CD4-positive, CD25-positive, alpha-beta regulatory T cell (primary cell): Measurements from ENCODE around the gene TAB3. TPM values are rescaled to one million over a fixed set of nuclear protein-coding genes. Genes with fewer than 3 reads are reported as not detected.

Source experiments
- ATAC-seq, 2 donors: fragments of 150-1000 bp; cut with Tn5 transposase; one replicate each; pipeline ENCODE4 v1.10.0; 2021; ENCODE audit warnings: low read depth in 2 of 2, moderate number of reproducible peaks in 2 of 2, moderate library complexity in 1 of 2
- DNase-seq, 3 donors: peaks; one replicate each; pipeline versions ENCODE4 v3.0.0 to v3.0.0-alpha.2; 2012 to 2022; ENCODE audit warnings: mixed read lengths in 1 of 3
- H3K27ac ChIP-seq: one replicate; pipeline ENCODE4 v1.7.0; 2013; ENCODE audit warnings: mild to moderate bottlenecking, low read length; ENCODE audit not compliant: insufficient read depth, poor library complexity, severe bottlenecking
- H3K27me3 ChIP-seq: one replicate; pipeline ENCODE4 v1.7.0; 2013; ENCODE audit warnings: low read length; ENCODE audit not compliant: control insufficient read depth, insufficient read depth
- H3K36me3 ChIP-seq: one replicate; pipeline ENCODE4 v1.7.0; 2013; ENCODE audit warnings: mild to moderate bottlenecking, low read length, moderate library complexity; ENCODE audit not compliant: control insufficient read depth, insufficient read depth
- H3K4me1 ChIP-seq: 2 replicates; pipeline ENCODE4 v1.7.0; 2013; ENCODE audit warnings: mild to moderate bottlenecking, low read length; ENCODE audit not compliant: insufficient read depth, control insufficient read depth, poor library complexity, severe bottlenecking
- H3K4me3 ChIP-seq: one replicate; pipeline ENCODE4 v1.7.0; 2013; ENCODE audit warnings: low read depth, mild to moderate bottlenecking, low read length, moderate library complexity
- H3K9me3 ChIP-seq, 2 experiments: 1 replicate in 1 of 2; 2 replicates in 1 of 2; pipeline ENCODE4 v1.7.0; 2013; ENCODE audit warnings: low read length in 2 of 2, mild to moderate bottlenecking in 1 of 2, moderate library complexity in 1 of 2; ENCODE audit not compliant: control insufficient read depth in 2 of 2
- H3K27ac Mint-ChIP-seq, 3 donors: one replicate each; pipeline ENCODE4 v1.8.0; 2020 to 2022; ENCODE audit warnings: mild to moderate bottlenecking in 3 of 3, mixed read lengths in 3 of 3, moderate library complexity in 2 of 3
- H3K27me3 Mint-ChIP-seq: one replicate; pipeline ENCODE4 v1.8.0; 2022; ENCODE audit warnings: mild to moderate bottlenecking, mixed read lengths
- H3K36me3 Mint-ChIP-seq: one replicate; pipeline ENCODE4 v1.8.0; 2020; ENCODE audit warnings: mixed read lengths
- H3K4me1 Mint-ChIP-seq, 4 donors: one replicate each; pipeline ENCODE4 v1.8.0; 2020 to 2022; ENCODE audit warnings: mixed read lengths in 4 of 4, mild to moderate bottlenecking in 1 of 4
- H3K4me3 Mint-ChIP-seq, 4 donors: one replicate each; pipeline ENCODE4 v1.8.0; 2020 to 2022; ENCODE audit warnings: mild to moderate bottlenecking in 4 of 4, mixed read lengths in 4 of 4, moderate library complexity in 3 of 4
- H3K9me3 Mint-ChIP-seq, 7 donors: one replicate each; pipeline ENCODE4 v1.8.0; 2020 to 2022; ENCODE audit warnings: mixed read lengths in 7 of 7, mild to moderate bottlenecking in 3 of 7, moderate library complexity in 2 of 7
- polyA plus RNA-seq, 4 donors: library from polyadenylated mRNA; unstranded; fragments of 300-500 nt; fragmentation: Illumina TruSeq; gene quantifications; one replicate each; pipeline ENCODE4 v1.2.3, GENCODE V29; 2021
- total RNA-seq: library from RNA; stranded (reverse); gene quantifications from one replicate; pipeline ENCODE4 v1.2.3, GENCODE V29; 2022

TAB3 gene
- total and polyA plus RNA-seq, 5 donors from 2014 or later = 3.4 to 33.5 (median 6.3) TPM

DNA sequence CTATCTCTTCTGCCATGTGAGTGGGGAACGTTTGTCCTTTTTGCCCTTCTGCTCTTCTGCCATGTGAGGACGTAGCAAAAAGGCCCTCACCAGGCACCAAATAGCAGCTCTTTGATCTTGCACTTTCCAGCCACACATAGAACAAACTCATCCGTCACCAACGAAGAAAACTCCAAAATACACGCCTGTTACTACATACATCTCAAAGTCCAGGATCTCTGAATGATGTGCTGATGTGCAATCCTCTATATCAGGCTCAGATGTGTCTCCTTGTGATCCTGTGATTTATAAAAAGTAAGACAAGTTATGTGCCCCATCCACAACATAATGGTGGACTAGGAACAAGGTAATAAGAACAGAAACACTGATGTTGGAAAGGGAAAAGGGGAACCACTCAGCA is 9.8 kb upstream of the TAB3 start:
- H3K27ac Mint-ChIP-seq = no peak overlapping the region
- no peaks in the 10 kb centered on the region for H3K27me3 Mint-ChIP-seq
- Histone ChIP-seq H3K9me3 (no peaks in the 10 kb centered on the region), H3K36me3 (no peaks in the 10 kb centered on the region), H3K4me1 (no peaks in the 10 kb centered on the region), H3K4me3 (no peak overlapping the region), H3K27me3 (no peaks in the 10 kb centered on the region), H3K27ac (no peak overlapping the region)
- DNase-seq (no peak), ATAC-seq (no peak)
- H3K4me3 Mint-ChIP-seq = no peak overlapping the region
- no peaks in the 10 kb centered on the region for H3K36me3 Mint-ChIP-seq
- peaks cover 0 to 4% (median 0%) of the 10 kb centered on the region in 7 donors for H3K9me3 Mint-ChIP-seq
- H3K4me1 Mint-ChIP-seq = peaks cover 0 to 4% (median 0%) of the 10 kb centered on the region in 4 donors

DNA sequence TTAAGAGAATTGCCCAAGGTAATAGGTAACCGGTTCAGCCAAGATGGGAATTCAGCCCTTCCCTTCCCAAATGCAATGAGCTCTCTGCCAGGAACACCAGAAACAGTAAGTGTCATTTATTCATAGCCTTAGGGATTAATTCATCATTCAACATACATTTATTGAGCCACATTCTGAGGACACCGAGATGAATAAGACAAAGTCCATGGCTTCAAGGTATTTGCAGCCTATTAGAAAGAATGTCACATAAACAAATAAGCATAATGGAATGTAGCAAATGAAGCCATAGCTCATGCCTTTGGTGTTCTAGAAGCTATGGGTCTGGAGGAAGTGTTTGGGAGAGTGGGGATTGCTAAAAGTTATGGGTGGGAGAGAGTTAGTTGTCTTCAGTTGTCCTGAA is 6.3 kb upstream of the TAB3 start:
- Histone ChIP-seq H3K4me3 (no peak overlapping the region), H3K4me1 (no peaks in the 10 kb centered on the region), H3K27ac (no peak overlapping the region), H3K36me3 (no peaks in the 10 kb centered on the region), H3K27me3 (no peaks in the 10 kb centered on the region), H3K9me3 (no peaks in the 10 kb centered on the region)
- Mint-ChIP-seq H3K36me3 (no peaks in the 10 kb centered on the region), H3K27me3 (no peaks in the 10 kb centered on the region), H3K4me1 (peaks cover 0 to 7% (median 2%) of the 10 kb centered on the region in 4 donors), H3K9me3 (peaks cover 0 to 5% (median 0%) of the 10 kb centered on the region in 7 donors), H3K4me3 (no peak overlapping the region), H3K27ac (no peak overlapping the region)
- ATAC-seq (no peak), DNase-seq (no peak)

DNA sequence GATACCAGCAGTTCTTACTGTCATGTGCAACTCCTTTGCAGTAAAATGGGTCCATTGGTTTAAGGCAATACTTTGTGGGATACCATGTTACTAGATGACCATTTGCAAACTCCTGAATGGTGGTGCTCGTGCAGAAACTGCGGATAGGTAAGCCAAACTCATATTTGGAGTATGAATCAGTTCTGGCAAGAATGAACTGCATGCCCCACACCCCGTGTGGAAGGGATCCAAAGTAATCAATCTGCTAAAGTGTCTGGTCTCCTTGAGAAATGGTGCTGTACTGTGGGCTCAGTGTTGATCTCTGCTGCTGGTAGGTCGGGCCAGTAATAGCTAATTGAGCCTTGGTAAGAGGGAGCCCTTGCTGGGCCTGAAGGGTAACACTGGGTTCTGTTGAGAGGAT is 4.2 kb upstream of the TAB3 start:
- H3K27me3 Mint-ChIP-seq = no peaks in the 10 kb centered on the region
- no peak overlapping the region for H3K27ac Mint-ChIP-seq
- H3K4me1 ChIP-seq = peaks cover 4% of the 10 kb centered on the region
- H3K36me3 Mint-ChIP-seq = no peaks in the 10 kb centered on the region
- DNase-seq (no peak), ATAC-seq (no peak)
- H3K4me3 Mint-ChIP-seq = peak overlapping the region in 1 of 4 donors; percentile 51
- peaks cover 3 to 13% (median 5%) of the 10 kb centered on the region in 4 donors for H3K4me1 Mint-ChIP-seq
- peaks cover 0 to 4% (median 0%) of the 10 kb centered on the region in 7 donors for H3K9me3 Mint-ChIP-seq
- no peaks in the 10 kb centered on the region for H3K27me3 ChIP-seq
- no peak overlapping the region for H3K4me3 ChIP-seq
- H3K27ac ChIP-seq = no peak overlapping the region
- no peaks in the 10 kb centered on the region for H3K36me3 ChIP-seq
- no peaks in the 10 kb centered on the region for H3K9me3 ChIP-seq

DNA sequence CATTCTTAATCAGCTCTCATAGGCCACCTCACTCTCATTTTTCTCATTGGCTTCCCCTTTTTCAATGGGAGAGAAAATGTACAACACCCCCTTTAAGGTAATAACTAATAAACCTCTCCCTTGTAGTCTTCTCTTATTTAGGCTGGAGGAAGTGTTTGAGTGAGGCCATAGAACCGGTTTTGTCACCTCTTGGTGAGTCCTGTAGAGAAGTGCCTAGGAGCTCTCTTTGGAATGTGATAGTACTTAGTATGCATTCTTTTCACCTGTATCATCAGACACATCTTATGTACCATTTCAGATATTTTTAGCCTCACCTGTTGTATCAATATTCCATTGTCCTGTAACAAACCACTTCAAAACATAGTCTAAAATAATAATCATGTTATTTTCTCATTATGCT is 3.5 kb upstream of the TAB3 start:
- peaks cover 9% of the 10 kb centered on the region for H3K4me1 ChIP-seq
- ATAC-seq = no peak
- Mint-ChIP-seq H3K27me3 (no peaks in the 10 kb centered on the region), H3K36me3 (no peaks in the 10 kb centered on the region), H3K4me1 (peaks cover 8 to 19% (median 11%) of the 10 kb centered on the region in 4 donors), H3K9me3 (peaks cover 0 to 4% (median 0%) of the 10 kb centered on the region in 7 donors), H3K4me3 (no peak overlapping the region), H3K27ac (no peak overlapping the region)
- no peaks in the 10 kb centered on the region for H3K36me3 ChIP-seq
- no peak for DNase-seq
- no peaks in the 10 kb centered on the region for H3K27me3 ChIP-seq
- no peak overlapping the region for H3K4me3 ChIP-seq
- H3K27ac ChIP-seq = no peak overlapping the region
- H3K9me3 ChIP-seq = no peaks in the 10 kb centered on the region

DNA sequence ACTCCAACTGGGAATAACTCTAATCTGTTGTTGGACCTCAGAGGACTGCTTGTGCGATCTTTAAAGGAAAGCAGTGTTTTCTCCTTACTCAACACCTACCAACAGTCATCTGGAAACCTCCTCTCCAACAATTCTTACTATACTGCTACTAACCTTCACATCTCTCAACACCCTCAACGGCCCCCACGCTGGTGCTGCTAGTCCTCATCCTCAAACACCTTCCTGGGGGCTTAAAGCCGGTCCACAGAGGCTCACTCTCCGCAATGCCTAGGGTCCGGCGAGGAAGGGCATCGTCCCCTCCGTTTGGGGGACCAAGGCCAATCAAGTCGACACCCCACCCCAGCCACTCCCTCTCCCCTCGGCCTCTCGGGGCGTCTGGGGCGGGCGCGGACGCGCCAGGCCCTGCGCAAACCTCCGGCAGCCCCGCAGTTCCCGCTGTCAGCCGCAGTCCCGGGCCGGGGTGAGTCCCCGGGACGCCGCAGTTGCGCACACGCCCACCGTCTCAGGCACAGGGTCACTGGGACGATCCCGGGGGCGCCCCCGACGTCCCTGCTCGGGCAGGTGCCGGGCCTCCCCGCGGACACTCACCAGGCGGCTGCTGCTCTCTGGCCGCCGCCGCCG is 418 bp downstream of the TAB3 start:
- peak overlapping the region; percentile 83 for H3K27ac ChIP-seq
- H3K9me3 ChIP-seq = no peaks in the 10 kb centered on the region
- peak overlapping the region in 2 of 3 donors; percentile 71 to 86 for H3K27ac Mint-ChIP-seq
- H3K4me3 Mint-ChIP-seq = peak overlapping the region; percentile 87 to 98 (median 92)
- no peak for ATAC-seq
- peak overlapping the region; percentile 78 for H3K4me3 ChIP-seq
- H3K27me3 ChIP-seq = no peaks in the 10 kb centered on the region
- H3K4me1 Mint-ChIP-seq = peaks cover 17 to 47% (median 32%) of the 10 kb centered on the region in 4 donors
- H3K9me3 Mint-ChIP-seq = peaks cover 0 to 2% (median 0%) of the 10 kb centered on the region in 7 donors
- H3K36me3 Mint-ChIP-seq = no peaks in the 10 kb centered on the region
- H3K27me3 Mint-ChIP-seq = no peaks in the 10 kb centered on the region
- peaks cover 15% of the 10 kb centered on the region for H3K4me1 ChIP-seq
- DNase-seq = peak in 2 of 3 donors; percentile 23 to 26
- H3K36me3 ChIP-seq = no peaks in the 10 kb centered on the region

DNA sequence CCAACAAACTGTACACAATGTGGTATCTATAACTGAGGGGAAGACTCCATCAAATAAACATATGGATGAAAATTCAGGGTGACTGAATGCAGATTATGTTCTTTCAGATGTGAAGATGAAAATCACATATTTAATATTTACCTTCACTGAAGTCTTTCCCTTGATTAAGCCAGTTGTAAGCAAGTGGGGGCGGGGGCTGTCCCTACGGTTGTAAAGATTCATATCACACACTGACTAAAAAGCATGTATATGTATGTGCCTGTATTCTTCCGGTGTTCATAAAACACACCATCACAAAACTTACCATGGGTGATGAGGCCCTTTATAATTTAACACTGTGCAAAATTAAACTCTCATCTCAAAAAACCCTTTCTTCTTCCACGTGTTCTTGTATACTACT is 1.3 kb downstream of the TAB3 start:
- peaks cover 17 to 54% (median 34%) of the 10 kb centered on the region in 4 donors for H3K4me1 Mint-ChIP-seq

DNA sequence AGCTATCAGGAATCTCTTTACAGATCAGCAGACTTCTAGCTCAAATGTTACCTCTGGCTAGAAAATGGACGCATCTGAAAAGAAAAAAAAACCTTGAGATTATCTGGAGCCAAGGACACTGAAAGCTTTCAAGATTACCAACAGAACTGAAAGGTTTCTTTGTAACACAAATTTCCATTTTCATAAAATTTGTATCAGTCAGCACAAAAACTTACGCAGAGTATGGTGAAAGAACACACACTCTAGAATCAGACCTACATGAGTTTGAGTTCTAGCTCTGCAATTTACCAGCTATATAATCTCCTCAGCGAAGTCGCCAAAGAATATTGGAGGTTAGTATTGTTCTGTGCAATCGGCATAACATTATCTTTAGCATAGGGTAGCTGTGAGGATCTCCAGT is 1.8 kb downstream of the TAB3 start:
- peaks cover 17 to 57% (median 38%) of the 10 kb centered on the region in 4 donors for H3K4me1 Mint-ChIP-seq
- DNase-seq (no peak), ATAC-seq (no peak)
- H3K27ac Mint-ChIP-seq = peak overlapping the region in 1 of 3 donors; percentile 75
- no peaks in the 10 kb centered on the region for H3K27me3 ChIP-seq
- no peaks in the 10 kb centered on the region for H3K9me3 ChIP-seq
- H3K4me3 ChIP-seq = peak overlapping the region; percentile 78
- no peaks in the 10 kb centered on the region for H3K36me3 ChIP-seq
- no peak overlapping the region for H3K27ac ChIP-seq
- peaks cover 15% of the 10 kb centered on the region for H3K4me1 ChIP-seq
- H3K4me3 Mint-ChIP-seq = peak overlapping the region; percentile 42 to 98 (median 92)
- H3K36me3 Mint-ChIP-seq = no peaks in the 10 kb centered on the region
- H3K9me3 Mint-ChIP-seq = peaks cover 0 to 2% (median 0%) of the 10 kb centered on the region in 7 donors
- no peaks in the 10 kb centered on the region for H3K27me3 Mint-ChIP-seq

More for the DNA sequence above, 1.3 kb downstream of the TAB3 start:
- Histone ChIP-seq H3K36me3 (no peaks in the 10 kb centered on the region), H3K27ac (peak overlapping the region; percentile 83), H3K4me1 (peaks cover 15% of the 10 kb centered on the region), H3K27me3 (no peaks in the 10 kb centered on the region), H3K9me3 (no peaks in the 10 kb centered on the region), H3K4me3 (peak overlapping the region; percentile 78)
- Mint-ChIP-seq H3K4me3 (peak overlapping the region; percentile 87 to 98 (median 92)), H3K9me3 (peaks cover 0 to 2% (median 0%) of the 10 kb centered on the region in 7 donors), H3K27ac (peak overlapping the region in 2 of 3 donors; percentile 71 to 75), H3K27me3 (no peaks in the 10 kb centered on the region), H3K36me3 (no peaks in the 10 kb centered on the region)
- ATAC-seq (no peak), DNase-seq (peak in 1 of 3 donors; percentile 48)

DNA sequence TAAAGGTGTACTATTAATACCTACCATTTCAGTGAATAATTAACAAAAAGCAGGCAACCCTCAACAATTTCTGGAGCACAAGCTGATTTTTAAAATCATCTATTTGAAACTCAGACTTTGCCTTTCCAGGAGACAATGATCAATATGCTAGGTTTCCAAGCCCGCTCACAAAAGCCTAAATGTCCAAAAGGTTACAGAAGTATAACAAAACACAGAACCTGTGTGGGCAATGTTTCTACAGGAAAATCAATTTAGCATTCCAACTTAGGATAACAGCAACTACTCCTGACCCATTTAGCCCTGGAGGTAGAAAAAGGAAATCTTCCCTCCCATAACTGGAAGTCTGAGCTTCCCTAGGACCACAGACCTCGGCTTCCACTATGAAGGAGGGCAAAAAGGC is 3.9 kb downstream of the TAB3 start:
- H3K4me1 Mint-ChIP-seq = peaks cover 20 to 71% (median 48%) of the 10 kb centered on the region in 4 donors
- Histone ChIP-seq H3K4me1 (peaks cover 15% of the 10 kb centered on the region), H3K36me3 (no peaks in the 10 kb centered on the region), H3K9me3 (no peaks in the 10 kb centered on the region), H3K27ac (no peak overlapping the region), H3K4me3 (no peak overlapping the region), H3K27me3 (no peaks in the 10 kb centered on the region)
- no peaks in the 10 kb centered on the region for H3K36me3 Mint-ChIP-seq
- H3K9me3 Mint-ChIP-seq = peaks cover 0 to 2% (median 0%) of the 10 kb centered on the region in 7 donors
- no peak overlapping the region for H3K27ac Mint-ChIP-seq
- DNase-seq (no peak), ATAC-seq (no peak)
- no peaks in the 10 kb centered on the region for H3K27me3 Mint-ChIP-seq
- H3K4me3 Mint-ChIP-seq = peak overlapping the region in 1 of 4 donors; percentile 6
